ENCODE results near the gene ADAMTS4. TPM values are rescaled to one million over a fixed set of nuclear protein-coding genes. Genes with fewer than 3 reads are reported as not detected.

ADAMTS4 gene
- total RNA-seq, 4 donors from 2014 or later, result 16.8 to 79.3 (median 33.9) TPM

DNA sequence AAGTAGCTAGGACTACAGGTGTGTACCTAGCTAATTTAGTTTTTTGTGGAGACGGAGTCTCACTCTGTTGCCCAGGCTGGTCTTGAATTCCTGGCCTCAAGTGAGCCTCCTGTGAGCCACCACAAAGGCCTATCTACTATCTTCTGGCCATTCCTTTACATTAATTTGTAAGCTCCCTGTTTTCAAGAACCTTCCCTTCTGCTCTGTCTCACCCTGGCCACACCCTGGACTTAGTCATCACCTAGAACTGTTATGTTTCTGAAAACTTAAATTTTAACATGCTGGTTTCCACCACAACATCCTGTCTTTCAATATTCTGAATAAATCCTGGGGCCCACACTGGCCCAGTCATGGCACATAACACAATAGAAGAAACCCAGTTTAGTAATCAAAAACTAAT lies 16.6 kb downstream of the ADAMTS4 start:
- no peak for TF ChIP-seq CTCF (IDR thresholded peaks at IDR 0.05; ENCODE audit: low read depth)

DNA sequence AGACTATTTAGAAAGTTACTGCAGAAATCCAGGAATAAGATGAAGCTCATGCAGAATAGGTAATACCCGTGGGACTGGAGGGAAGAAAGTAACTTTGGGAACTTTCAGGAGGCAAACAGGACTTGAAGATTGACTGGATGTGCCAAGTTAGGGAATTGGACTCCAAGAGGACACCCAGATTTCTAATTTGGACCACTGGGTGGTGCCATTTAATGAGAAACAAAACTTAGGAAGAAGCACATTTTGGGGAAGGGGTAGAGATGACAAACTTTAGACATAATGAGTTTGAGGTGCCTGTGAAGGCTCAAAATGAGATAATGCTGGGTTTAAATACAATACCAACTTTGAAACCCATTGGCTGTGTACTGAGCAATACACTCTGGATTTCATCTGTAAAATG lies 18.2 kb downstream of the ADAMTS4 start:
- no peak for TF ChIP-seq CTCF (IDR thresholded peaks at IDR 0.05; ENCODE audit: low read depth)

GRCh38 chr1:161179698-161180097 lies 19.2 kb downstream of the ADAMTS4 start:
- no peak for TF ChIP-seq CTCF (IDR thresholded peaks at IDR 0.05; ENCODE audit: low read depth)

GRCh38 chr1:161177936-161178244 lies 21.0 kb downstream of the ADAMTS4 start:
- TF ChIP-seq CTCF (IDR thresholded peaks at IDR 0.05; ENCODE audit: low read depth), result no peak

DNA sequence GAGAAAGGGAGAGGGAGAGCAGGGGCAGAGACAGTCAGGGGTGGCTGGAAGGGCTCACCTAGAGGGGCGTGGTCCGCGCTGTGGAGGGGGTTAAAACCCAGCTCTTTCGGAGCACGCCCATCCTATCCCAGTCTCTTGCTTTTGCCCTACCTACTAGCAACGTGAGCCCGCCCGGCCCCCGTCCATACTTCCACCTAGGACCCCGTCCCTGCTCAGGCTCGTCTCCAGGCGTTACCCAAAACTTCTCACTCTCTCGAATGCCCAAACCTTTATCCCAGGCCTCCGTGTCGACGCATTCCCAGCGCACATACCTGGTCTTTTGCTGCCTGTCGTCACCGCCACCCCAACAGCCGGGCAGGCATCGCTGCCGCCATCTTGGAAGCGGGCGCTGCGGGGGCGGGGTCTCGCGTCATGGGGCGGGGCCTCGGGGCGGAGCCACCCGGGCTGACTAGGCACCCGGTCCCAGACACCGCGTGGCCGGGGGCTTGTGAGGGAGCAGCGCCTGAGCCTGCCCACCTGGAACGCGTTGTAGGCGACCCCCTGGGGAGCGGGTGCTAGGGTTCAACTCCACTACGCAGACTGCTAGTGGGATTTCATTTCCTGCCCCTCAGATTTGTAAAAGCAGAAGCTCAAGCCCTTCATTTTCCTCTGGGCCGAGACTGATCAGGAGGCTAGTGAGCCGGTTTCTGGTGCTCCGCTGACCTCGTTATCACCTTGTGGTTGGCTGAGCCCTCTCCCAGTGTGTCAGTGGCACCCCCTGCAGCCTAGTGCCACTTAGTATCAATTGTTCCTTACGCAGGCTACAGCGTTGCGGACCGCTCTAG lies 21.5 kb downstream of the ADAMTS4 start, which contains the start of gene B4GALT3:
Gene B4GALT3, minus strand, starts transcription at position 396 of the 824 bp plus-strand sequence. CDS start 1,447 bp downstream, outside the sequence.
- no peak for TF ChIP-seq CTCF (IDR thresholded peaks at IDR 0.05; ENCODE audit: low read depth)

DNA sequence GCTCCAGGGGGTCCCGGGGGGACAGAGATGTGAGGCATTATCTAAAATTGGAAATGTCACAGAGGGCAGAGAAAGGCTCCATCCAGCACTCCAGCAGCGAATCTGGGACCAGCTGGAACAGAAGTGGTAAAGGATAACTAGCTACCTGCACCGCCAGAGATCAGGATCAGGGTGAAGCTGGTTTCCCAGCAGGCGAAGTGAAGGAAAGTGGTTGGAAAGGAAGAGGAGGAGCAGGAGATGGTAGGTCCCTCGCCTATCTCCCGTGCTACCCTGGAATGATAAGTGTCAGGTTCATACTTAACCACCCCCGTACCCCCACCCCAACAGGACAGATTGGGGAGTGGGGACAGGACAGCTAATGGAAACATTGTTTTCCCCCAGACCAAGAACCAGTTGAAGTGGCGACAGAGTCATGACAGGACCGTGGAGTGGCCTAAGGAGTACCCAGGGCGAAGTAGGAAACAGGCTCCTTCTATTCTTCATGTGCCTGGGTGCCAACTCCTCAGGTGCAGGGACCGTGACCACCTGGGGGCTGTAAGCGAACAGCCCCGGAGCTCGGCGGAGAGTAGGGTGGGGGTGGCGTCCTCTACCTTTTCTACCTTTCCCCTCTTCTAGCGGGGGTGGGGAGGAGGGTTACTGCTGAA lies 22.3 kb downstream of the ADAMTS4 start:
- no peak for TF ChIP-seq CTCF (IDR thresholded peaks at IDR 0.05; ENCODE audit: low read depth)

DNA sequence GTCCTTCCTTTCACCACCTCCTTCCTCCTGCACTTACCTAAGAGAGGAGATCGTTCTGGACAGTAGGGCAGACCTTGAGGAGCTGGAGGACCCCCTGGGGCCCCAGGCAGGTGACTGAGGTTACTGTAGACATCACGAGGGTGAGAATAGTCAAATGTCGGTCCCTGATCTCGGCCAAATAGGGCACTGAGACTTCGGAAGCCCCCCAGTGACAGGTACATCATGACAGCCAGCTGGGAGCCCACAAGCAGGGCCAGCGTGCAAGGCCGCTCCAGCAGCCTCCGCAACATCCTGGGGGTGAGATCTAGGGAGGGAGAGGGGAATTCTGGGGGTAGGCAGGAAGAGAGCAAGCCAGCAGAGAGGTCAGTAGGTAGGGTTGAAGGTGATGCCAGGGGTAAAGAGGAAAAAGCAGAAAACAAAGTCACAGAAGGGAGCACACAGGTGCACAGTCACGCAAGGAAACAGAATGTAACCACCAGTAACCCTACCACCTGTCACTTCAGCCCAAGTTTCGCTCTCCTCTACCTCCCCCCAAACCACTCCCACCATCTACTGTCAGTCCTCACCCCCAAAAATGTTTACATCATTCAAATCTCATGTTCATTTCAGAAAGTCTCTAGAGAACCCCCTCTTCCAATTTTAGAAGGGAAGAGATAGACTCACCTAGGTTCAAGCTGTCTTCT lies 22.9 kb downstream of the ADAMTS4 start:
- no peak for TF ChIP-seq CTCF (IDR thresholded peaks at IDR 0.05; ENCODE audit: low read depth)
